ENCODE measurements around the gene MAPKAP1. TPM values are rescaled to one million over a fixed set of nuclear protein-coding genes. Genes with fewer than 3 reads are reported as not detected.

The MAPKAP1 gene
- total RNA-seq, 1 donor from 2014 or later: 56.6 TPM

DNA sequence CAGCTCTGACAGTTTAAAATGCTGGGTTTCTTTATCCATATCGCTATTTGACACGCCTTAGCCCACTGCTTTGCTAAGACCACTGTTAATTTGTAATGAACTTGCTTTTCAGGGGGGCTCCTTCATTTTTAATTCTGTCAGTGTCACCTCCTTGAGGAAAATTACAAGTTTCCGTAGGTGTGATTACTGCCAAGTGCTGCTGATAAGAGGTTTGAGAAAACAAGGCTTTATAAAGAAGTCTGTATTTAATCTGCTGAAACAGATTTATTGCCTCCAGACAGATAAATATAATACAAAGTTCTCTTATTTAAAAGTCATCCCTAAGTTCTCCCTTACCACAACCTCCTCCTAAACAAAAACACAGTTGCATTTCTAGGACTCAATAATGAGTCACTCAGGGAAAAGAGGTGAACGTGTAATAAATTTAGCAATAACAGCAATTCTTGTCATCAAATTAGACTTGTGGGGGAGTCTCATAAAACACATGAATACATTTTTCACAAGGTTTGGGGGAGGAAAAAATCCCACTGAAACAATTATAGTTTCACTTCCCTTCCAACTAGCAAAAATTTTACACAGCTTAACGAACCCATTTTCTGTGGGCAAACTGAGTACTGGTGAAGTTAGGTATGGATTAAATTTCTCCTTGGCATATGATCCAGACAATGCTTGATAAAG is 72.8 kb downstream of the MAPKAP1 start:
- peaks cover 11% of the 10 kb centered on the region for H3K4me1 ChIP-seq
- no peaks in the 10 kb centered on the region for H3K9me3 ChIP-seq (ENCODE audit: low read depth)
- Mint-ChIP-seq H3K4me3 (no peak overlapping the region), H3K27me3 (ENCODE audit: insufficient read depth, low read depth) (no peaks in the 10 kb centered on the region), H3K27ac (no peak overlapping the region), H3K4me1 (peaks cover 34% of the 10 kb centered on the region), H3K9me3 (no peaks in the 10 kb centered on the region), H3K36me3 (no peaks in the 10 kb centered on the region)
- H3K79me2 ChIP-seq (ENCODE audit: low read depth): peaks cover 55% of the 10 kb centered on the region
- H3K36me3 ChIP-seq: no peaks in the 10 kb centered on the region
- TF ChIP-seq EZH2 (IDR thresholded peaks at IDR 0.05): no peak
- TF ChIP-seq EZH2phosphoT487 (IDR thresholded peaks at IDR 0.05): no peak
- no peaks in the 10 kb centered on the region for H3F3A ChIP-seq (ENCODE audit: low read depth)
- no peak overlapping the region for H3K27ac ChIP-seq
- no peaks in the 10 kb centered on the region for H3K27me3 ChIP-seq
- H3K4me2 ChIP-seq: no peak overlapping the region
- H3K9ac ChIP-seq: no peak overlapping the region
- H4K20me1 ChIP-seq (ENCODE audit: low read depth): peaks cover 12% of the 10 kb centered on the region
- no peak overlapping the region for H3K4me3 ChIP-seq
- DNase-seq (ENCODE audit: low spot score): no peak
- H2AFZ ChIP-seq (replicated peaks): no peak overlapping the region

GRCh38 chr9:125633116-125633745 is 73.8 kb downstream of the MAPKAP1 start:
- H3K9ac ChIP-seq: no peak overlapping the region
- no peak overlapping the region for H3K4me3 ChIP-seq
- H3K9me3 ChIP-seq (ENCODE audit: low read depth): no peaks in the 10 kb centered on the region
- no peaks in the 10 kb centered on the region for H3K27me3 ChIP-seq
- no peak overlapping the region for H3K27ac Mint-ChIP-seq
- H3K79me2 ChIP-seq (ENCODE audit: low read depth): peaks cover 55% of the 10 kb centered on the region
- H3K27ac ChIP-seq: no peak overlapping the region
- H3F3A ChIP-seq (ENCODE audit: low read depth): no peaks in the 10 kb centered on the region
- H3K27me3 Mint-ChIP-seq (ENCODE audit: insufficient read depth, low read depth): no peaks in the 10 kb centered on the region
- H3K4me3 Mint-ChIP-seq: no peak overlapping the region
- TF ChIP-seq EZH2 (IDR thresholded peaks at IDR 0.05) (no peak), EZH2phosphoT487 (IDR thresholded peaks at IDR 0.05) (no peak)
- TF ChIP-seq, protein P1, sequence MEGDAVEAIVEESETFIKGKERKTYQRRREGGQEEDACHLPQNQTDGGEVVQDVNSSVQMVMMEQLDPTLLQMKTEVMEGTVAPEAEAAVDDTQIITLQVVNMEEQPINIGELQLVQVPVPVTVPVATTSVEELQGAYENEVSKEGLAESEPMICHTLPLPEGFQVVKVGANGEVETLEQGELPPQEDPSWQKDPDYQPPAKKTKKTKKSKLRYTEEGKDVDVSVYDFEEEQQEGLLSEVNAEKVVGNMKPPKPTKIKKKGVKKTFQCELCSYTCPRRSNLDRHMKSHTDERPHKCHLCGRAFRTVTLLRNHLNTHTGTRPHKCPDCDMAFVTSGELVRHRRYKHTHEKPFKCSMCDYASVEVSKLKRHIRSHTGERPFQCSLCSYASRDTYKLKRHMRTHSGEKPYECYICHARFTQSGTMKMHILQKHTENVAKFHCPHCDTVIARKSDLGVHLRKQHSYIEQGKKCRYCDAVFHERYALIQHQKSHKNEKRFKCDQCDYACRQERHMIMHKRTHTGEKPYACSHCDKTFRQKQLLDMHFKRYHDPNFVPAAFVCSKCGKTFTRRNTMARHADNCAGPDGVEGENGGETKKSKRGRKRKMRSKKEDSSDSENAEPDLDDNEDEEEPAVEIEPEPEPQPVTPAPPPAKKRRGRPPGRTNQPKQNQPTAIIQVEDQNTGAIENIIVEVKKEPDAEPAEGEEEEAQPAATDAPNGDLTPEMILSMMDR (IDR thresholded peaks at IDR 0.05): no peak
- no peak overlapping the region for H2AFZ ChIP-seq (replicated peaks)
- no peak for DNase-seq (ENCODE audit: low spot score)
- H3K36me3 Mint-ChIP-seq: no peaks in the 10 kb centered on the region
- peaks cover 29% of the 10 kb centered on the region for H3K4me1 Mint-ChIP-seq
- peaks cover 12% of the 10 kb centered on the region for H4K20me1 ChIP-seq (ENCODE audit: low read depth)
- no peaks in the 10 kb centered on the region for H3K36me3 ChIP-seq
- no peak overlapping the region for H3K4me2 ChIP-seq
- H3K9me3 Mint-ChIP-seq: no peaks in the 10 kb centered on the region
- H3K4me1 ChIP-seq: peaks cover 11% of the 10 kb centered on the region

DNA sequence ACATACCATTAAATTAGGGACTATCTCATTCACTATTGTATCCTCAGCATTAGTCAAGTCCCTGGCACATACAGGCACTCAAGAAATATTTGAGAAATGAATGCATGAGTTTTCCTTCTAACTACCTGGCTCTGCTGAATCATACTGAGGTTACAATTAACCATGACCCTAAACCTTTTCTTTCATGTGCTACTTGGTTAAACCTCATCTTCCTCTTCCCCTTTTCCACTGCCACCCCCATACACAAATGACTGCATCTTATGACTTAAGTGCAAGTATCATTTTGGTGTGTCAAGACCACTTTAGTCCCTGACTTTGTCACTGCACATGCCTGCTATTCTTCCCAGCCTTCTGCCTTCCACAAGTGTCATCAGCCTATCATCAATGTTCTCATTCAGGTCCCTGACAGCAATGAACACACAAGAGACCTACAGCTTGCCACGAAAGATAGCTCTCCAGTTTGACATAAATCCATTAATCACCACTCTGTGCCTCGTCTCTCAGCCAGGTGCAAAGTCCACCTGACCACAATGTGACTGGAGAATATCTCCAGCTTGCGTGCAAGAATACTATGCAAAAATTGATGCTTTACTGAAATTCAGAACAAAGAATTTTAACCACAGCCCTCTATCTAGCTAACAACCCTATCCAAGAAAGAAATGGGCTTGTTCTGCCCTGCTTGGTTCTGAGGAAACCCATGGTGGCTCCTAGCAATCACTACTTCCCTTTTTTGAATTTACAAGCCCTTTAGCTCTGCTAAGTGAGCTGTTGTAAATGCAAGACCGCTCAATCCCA is 74.5 kb downstream of the MAPKAP1 start:
- Mint-ChIP-seq H3K4me1 (peaks cover 25% of the 10 kb centered on the region), H3K9me3 (no peaks in the 10 kb centered on the region), H3K27ac (no peak overlapping the region), H3K4me3 (no peak overlapping the region), H3K27me3 (ENCODE audit: insufficient read depth, low read depth) (no peaks in the 10 kb centered on the region), H3K36me3 (no peaks in the 10 kb centered on the region)
- Histone ChIP-seq H3K9ac (no peak overlapping the region), H3K36me3 (no peaks in the 10 kb centered on the region), H3K4me1 (peaks cover 11% of the 10 kb centered on the region), H3K4me2 (no peak overlapping the region), H3K27ac (no peak overlapping the region), H3K27me3 (no peaks in the 10 kb centered on the region), H3K79me2 (ENCODE audit: low read depth) (peaks cover 54% of the 10 kb centered on the region), H3K4me3 (no peak overlapping the region), H2AFZ (replicated peaks) (no peak overlapping the region), H4K20me1 (ENCODE audit: low read depth) (peaks cover 12% of the 10 kb centered on the region), H3K9me3 (ENCODE audit: low read depth) (no peaks in the 10 kb centered on the region), H3F3A (ENCODE audit: low read depth) (no peaks in the 10 kb centered on the region)
- DNase-seq (ENCODE audit: low spot score): no peak
- TF ChIP-seq EZH2 (IDR thresholded peaks at IDR 0.05): no peak
- TF ChIP-seq EZH2phosphoT487 (IDR thresholded peaks at IDR 0.05): no peak

GRCh38 chr9:125631391-125632085 is 75.5 kb downstream of the MAPKAP1 start:
- no peak overlapping the region for H2AFZ ChIP-seq (replicated peaks)
- peaks cover 56% of the 10 kb centered on the region for H3K79me2 ChIP-seq (ENCODE audit: low read depth)
- no peak overlapping the region for H3K27ac ChIP-seq
- DNase-seq (ENCODE audit: low spot score): peak; percentile 59
- H3K36me3 ChIP-seq: no peaks in the 10 kb centered on the region
- no peaks in the 10 kb centered on the region for H3K27me3 Mint-ChIP-seq (ENCODE audit: insufficient read depth, low read depth)
- no peak overlapping the region for H3K4me3 Mint-ChIP-seq
- H3K36me3 Mint-ChIP-seq: no peaks in the 10 kb centered on the region
- TF ChIP-seq, protein P1 (IDR thresholded peaks at IDR 0.05): peak; percentile 64
- no peak for TF ChIP-seq EZH2phosphoT487 (IDR thresholded peaks at IDR 0.05)
- no peak overlapping the region for H3K4me2 ChIP-seq
- peaks cover 25% of the 10 kb centered on the region for H3K4me1 Mint-ChIP-seq
- no peak overlapping the region for H3K9ac ChIP-seq
- no peaks in the 10 kb centered on the region for H3F3A ChIP-seq (ENCODE audit: low read depth)
- H3K4me1 ChIP-seq: peaks cover 11% of the 10 kb centered on the region
- no peaks in the 10 kb centered on the region for H3K27me3 ChIP-seq
- H3K4me3 ChIP-seq: no peak overlapping the region
- no peaks in the 10 kb centered on the region for H3K9me3 ChIP-seq (ENCODE audit: low read depth)
- peaks cover 12% of the 10 kb centered on the region for H4K20me1 ChIP-seq (ENCODE audit: low read depth)
- H3K27ac Mint-ChIP-seq: peak overlapping the region; percentile 12
- no peaks in the 10 kb centered on the region for H3K9me3 Mint-ChIP-seq
